ENCODE results near the gene NFATC4. TPM values are rescaled to one million over a fixed set of nuclear protein-coding genes. Genes with fewer than 3 reads are reported as not detected.

The NFATC4 gene
- total RNA-seq, 1 donor from 2014 or later: 28.4 TPM

Other genes with a start within 250 kb of the NFATC4 start
- 129 TPM for gene FITM1, start 237.5 kb upstream of the NFATC4 start, total RNA-seq
- gene PSME1, start 232.0 kb upstream of the NFATC4 start, total RNA-seq: 140 TPM
- 14.6 TPM for gene EMC9, start 226.6 kb upstream of the NFATC4 start, total RNA-seq
- gene PSME2, start 221.6 kb upstream of the NFATC4 start, total RNA-seq: 109 TPM
- 33.4 TPM for gene RNF31, start 220.7 kb upstream of the NFATC4 start, total RNA-seq
- 30.5 TPM for gene IRF9, start 206.9 kb upstream of the NFATC4 start, total RNA-seq
- gene REC8, start 196.1 kb upstream of the NFATC4 start, total RNA-seq: 2.4 TPM
- 10.5 TPM for gene IPO4, start 179.4 kb upstream of the NFATC4 start, total RNA-seq
- 23.2 TPM for gene TM9SF1, start 172.7 kb upstream of the NFATC4 start, total RNA-seq
- gene TSSK4, start 162.5 kb upstream of the NFATC4 start, total RNA-seq: 0.43 TPM
- 28.5 TPM for gene CHMP4A, start 154.7 kb upstream of the NFATC4 start, total RNA-seq
- 17.0 TPM for gene MDP1, start 152.1 kb upstream of the NFATC4 start, total RNA-seq
- 218 TPM for gene NEDD8, start 135.8 kb upstream of the NFATC4 start, total RNA-seq
- gene GMPR2, start 135.3 kb upstream of the NFATC4 start, total RNA-seq: 29.1 TPM
- gene TINF2, start 125.6 kb upstream of the NFATC4 start, total RNA-seq: 33.0 TPM
- 1.1 TPM for gene TGM1, start 105.0 kb upstream of the NFATC4 start, total RNA-seq
- 21.5 TPM for gene RABGGTA, start 96.6 kb upstream of the NFATC4 start, total RNA-seq
- 8.3 TPM for gene DHRS1, start 68.4 kb upstream of the NFATC4 start, total RNA-seq
- gene NOP9, start 68.3 kb upstream of the NFATC4 start, total RNA-seq: 23.0 TPM
- 4.3 TPM for gene CIDEB, start 60.2 kb upstream of the NFATC4 start, total RNA-seq
- gene LTB4R2, start 58.0 kb upstream of the NFATC4 start, total RNA-seq: 0.57 TPM
- gene LTB4R, start 56.7 kb upstream of the NFATC4 start, total RNA-seq: 2.1 TPM
- 27.3 TPM for gene ADCY4, start 33.1 kb upstream of the NFATC4 start, total RNA-seq
- gene RIPK3, start 28.2 kb upstream of the NFATC4 start, total RNA-seq: 4.2 TPM
- 9.5 TPM for gene NYNRIN, start 30.8 kb downstream of the NFATC4 start, total RNA-seq
- 1.1 TPM for gene CBLN3, start 61.5 kb downstream of the NFATC4 start, total RNA-seq
- gene KHNYN, start 61.8 kb downstream of the NFATC4 start, total RNA-seq: 23.3 TPM
- gene SDR39U1, start 74.6 kb downstream of the NFATC4 start, total RNA-seq: 76.6 TPM
- 1.3 TPM for gene CMA1, start 140.1 kb downstream of the NFATC4 start, total RNA-seq
- gene CTSG, start 208.1 kb downstream of the NFATC4 start, total RNA-seq: 2.6 TPM
- 1.2 TPM for gene GZMH, start 241.5 kb downstream of the NFATC4 start, total RNA-seq

All from Right ventricle myocardium inferior (tissue), 1 donor.